Sigmoid colon (tissue), 7 donors: ENCODE data around the gene NRXN3. TPM values are rescaled to one million over a fixed set of nuclear protein-coding genes. Genes with fewer than 3 reads are reported as not detected.

Experiments
- DNase-seq: peaks from one replicate; pipeline ENCODE4 v3.0.0-alpha.2; 2019
- H3K27ac ChIP-seq, 4 donors: fragments of 200-600 bp; sonication (generic); one replicate each; pipeline ENCODE4 v1.5.1; 2016 to 2019; ENCODE audit warnings: mild to moderate bottlenecking in 1 of 4
- H3K27me3 ChIP-seq, 3 donors: fragments of 200-600 bp; sonication (generic); one replicate each; pipeline ENCODE4 v1.5.1; 2019; ENCODE audit warnings: mild to moderate bottlenecking in 1 of 3
- H3K36me3 ChIP-seq, 4 donors: fragments of 200-600 bp; sonication (generic); one replicate each; pipeline ENCODE4 v1.5.1; 2016 to 2019
- H3K4me1 ChIP-seq, 4 donors: fragments of 200-600 bp; sonication (generic); one replicate each; pipeline ENCODE4 v1.5.1; 2017 to 2019
- H3K4me3 ChIP-seq, 4 donors: fragments of 200-600 bp; sonication (generic); one replicate each; pipeline ENCODE4 v1.5.1; 2017 to 2019; ENCODE audit warnings: mild to moderate bottlenecking in 2 of 4, moderate library complexity in 1 of 4
- H3K9me3 ChIP-seq, 4 donors: fragments of 200-600 bp in 3 of 4; sonication (generic) in 3 of 4; one replicate each; pipeline versions ENCODE4 v1.5.1 to v1.6.1; 2013 to 2019
- EP300 ChIP-seq, 4 donors: sonication (generic); formaldehyde crosslinking; IDR thresholded peaks; one replicate each; pipeline ENCODE4 v1.6.1; 2017; ENCODE audit warnings: antibody characterized with exemption in 4 of 4
- POLR2A ChIP-seq, 2 donors: fragments of 450-650 bp; IDR thresholded peaks; one replicate each; pipeline ENCODE4 v1.6.1; 2016; ENCODE audit warnings: antibody characterized with exemption in 2 of 2, mild to moderate bottlenecking in 2 of 2, moderate library complexity in 2 of 2
- POLR2AphosphoS5 ChIP-seq, 4 donors: sonication (generic); formaldehyde crosslinking; IDR thresholded peaks; one replicate each; pipeline ENCODE4 v1.6.1; 2017; ENCODE audit warnings: antibody characterized with exemption in 4 of 4
- WGBS, 2 donors: extraction: QIAGEN DNeasy Blood & Tissue Kit; methylation state at CpG; one replicate each; pipeline ENCODE4 v1.1.7; 2013; 5-methylcytosine and 5-hydroxymethylcytosine counted together
- intact Hi-C: fragments of 100-400 bp; cut with DNase I; formaldehyde crosslinking; loops from one replicate; pipeline ENCODE4 v1.15.1; 2023
- polyA plus RNA-seq, 3 donors: library from polyadenylated mRNA; stranded (reverse); fragments of 200-250 nt; gene quantifications; one replicate each; pipeline ENCODE4 v1.2.3, GENCODE V29; 2013
- total RNA-seq, 4 donors: library from RNA; depleted of rRNA; stranded (reverse); fragments of >200 nt; gene quantifications; one replicate each; pipeline ENCODE4 v1.1.0, GENCODE V29; 2016
- TF ChIP-seq, protein P1 (sequence below), 4 experiments: fragments of 450-650 bp in 3 of 4; fragments of 200-600 bp in 1 of 4; IDR thresholded peaks; one replicate each; pipeline ENCODE4 v1.5.1; 2016 to 2019; ENCODE audit warnings: antibody characterized with exemption in 4 of 4, mild to moderate bottlenecking in 3 of 4, moderate library complexity in 2 of 4
- donor health status: healthy with polysubstance abuse.
- donor health status: Bipolar disorder and iron deficiency.
- donor health status: healthy.

Gene NRXN3
- total and polyA plus RNA-seq, 7 donors: 0.23 to 46.3 (median 23.2) TPM

DNA sequence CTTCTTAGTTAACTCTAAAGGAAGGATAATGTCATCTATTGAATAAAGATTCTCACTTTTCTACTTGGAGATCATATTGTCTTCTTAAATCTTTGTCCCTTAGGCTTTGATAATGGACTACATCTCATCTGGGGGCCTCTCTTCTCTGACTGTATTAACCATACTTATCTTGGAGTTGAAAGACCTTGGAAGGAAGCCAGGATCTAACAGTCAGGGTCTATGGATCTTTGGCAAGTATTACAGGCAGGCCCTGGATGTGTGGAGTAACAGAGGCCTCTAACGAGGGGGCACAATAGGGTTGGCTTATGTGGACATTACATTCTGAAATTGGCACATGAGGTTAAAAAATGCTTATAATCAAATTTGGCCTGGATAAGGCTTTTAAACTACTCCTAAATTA is 513.8 kb downstream of the NRXN3 start:
- Histone ChIP-seq H3K27ac (no peak overlapping the region), H3K4me1 (no peaks in the 10 kb centered on the region), H3K9me3 (no peaks in the 10 kb centered on the region), H3K4me3 (no peak overlapping the region), H3K27me3 (no peaks in the 10 kb centered on the region), H3K36me3 (no peaks in the 10 kb centered on the region)
- DNase-seq: no peak
- intact Hi-C loops: no loop called here
- 44 to 55% methylated on average over 1 of the region's 1 CpG for WGBS, 2 donors
- TF ChIP-seq EP300 (IDR thresholded peaks at IDR 0.05) (no peak), POLR2AphosphoS5 (IDR thresholded peaks at IDR 0.05) (no peak), POLR2A (IDR thresholded peaks at IDR 0.05) (no peak)
- TF ChIP-seq, protein P1, sequence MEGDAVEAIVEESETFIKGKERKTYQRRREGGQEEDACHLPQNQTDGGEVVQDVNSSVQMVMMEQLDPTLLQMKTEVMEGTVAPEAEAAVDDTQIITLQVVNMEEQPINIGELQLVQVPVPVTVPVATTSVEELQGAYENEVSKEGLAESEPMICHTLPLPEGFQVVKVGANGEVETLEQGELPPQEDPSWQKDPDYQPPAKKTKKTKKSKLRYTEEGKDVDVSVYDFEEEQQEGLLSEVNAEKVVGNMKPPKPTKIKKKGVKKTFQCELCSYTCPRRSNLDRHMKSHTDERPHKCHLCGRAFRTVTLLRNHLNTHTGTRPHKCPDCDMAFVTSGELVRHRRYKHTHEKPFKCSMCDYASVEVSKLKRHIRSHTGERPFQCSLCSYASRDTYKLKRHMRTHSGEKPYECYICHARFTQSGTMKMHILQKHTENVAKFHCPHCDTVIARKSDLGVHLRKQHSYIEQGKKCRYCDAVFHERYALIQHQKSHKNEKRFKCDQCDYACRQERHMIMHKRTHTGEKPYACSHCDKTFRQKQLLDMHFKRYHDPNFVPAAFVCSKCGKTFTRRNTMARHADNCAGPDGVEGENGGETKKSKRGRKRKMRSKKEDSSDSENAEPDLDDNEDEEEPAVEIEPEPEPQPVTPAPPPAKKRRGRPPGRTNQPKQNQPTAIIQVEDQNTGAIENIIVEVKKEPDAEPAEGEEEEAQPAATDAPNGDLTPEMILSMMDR (IDR thresholded peaks at IDR 0.05): no peak

DNA sequence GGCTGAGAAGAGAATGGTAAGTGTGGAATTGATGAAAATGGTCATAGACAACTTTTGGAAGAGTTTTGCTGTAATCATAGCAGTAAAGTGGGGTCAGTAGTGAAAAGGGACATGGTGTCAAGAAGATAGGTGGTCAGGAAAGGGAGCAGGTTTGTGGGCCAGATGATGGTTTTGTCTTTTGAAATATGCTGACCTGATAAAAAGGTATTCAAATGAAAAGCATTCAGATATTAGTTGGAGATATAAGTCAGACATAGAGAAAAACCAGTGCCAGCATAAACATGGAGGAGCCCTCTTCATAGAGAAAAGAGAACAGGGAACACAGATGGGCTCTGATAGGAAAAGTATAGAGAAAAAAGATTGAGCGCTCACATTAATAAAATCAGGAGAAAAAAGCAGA is 518.3 kb downstream of the NRXN3 start:
- H3K4me3 ChIP-seq: no peak overlapping the region
- WGBS, 2 donors: 92 to 96% methylated on average over 1 of the region's 1 CpG
- no peaks in the 10 kb centered on the region for H3K9me3 ChIP-seq
- intact Hi-C loops: no loop called here
- no peaks in the 10 kb centered on the region for H3K36me3 ChIP-seq
- H3K27me3 ChIP-seq: no peaks in the 10 kb centered on the region
- H3K4me1 ChIP-seq: no peaks in the 10 kb centered on the region
- no peak for DNase-seq
- TF ChIP-seq POLR2AphosphoS5 (IDR thresholded peaks at IDR 0.05) (no peak), POLR2A (IDR thresholded peaks at IDR 0.05) (no peak), EP300 (IDR thresholded peaks at IDR 0.05) (no peak)
- TF ChIP-seq, protein P1 (IDR thresholded peaks at IDR 0.05): no peak
- H3K27ac ChIP-seq: no peak overlapping the region

DNA sequence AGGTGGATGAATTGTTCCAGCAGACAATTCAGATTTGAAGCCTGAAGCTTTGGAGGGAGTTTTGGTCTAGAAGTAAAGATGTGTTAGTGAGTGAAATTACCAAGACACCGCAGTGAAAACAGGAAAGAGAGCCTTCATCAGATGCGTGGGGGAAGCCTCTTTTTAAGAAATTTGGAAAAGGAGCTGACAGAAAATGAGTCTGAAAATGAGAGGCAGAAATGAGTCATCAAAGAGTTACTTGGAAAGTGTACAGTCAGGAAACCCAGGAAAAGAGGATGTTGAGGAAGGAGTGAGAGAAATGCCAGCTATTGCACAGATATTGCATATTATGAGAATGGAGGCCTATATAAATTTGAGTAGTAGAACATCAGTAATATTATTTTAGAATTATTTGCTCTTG is 520.7 kb downstream of the NRXN3 start:
- no peak overlapping the region for H3K4me3 ChIP-seq
- TF ChIP-seq, protein P1 (IDR thresholded peaks at IDR 0.05): no peak
- TF ChIP-seq POLR2AphosphoS5 (IDR thresholded peaks at IDR 0.05): no peak
- TF ChIP-seq POLR2A (IDR thresholded peaks at IDR 0.05): no peak
- no peak for TF ChIP-seq EP300 (IDR thresholded peaks at IDR 0.05)
- no peaks in the 10 kb centered on the region for H3K4me1 ChIP-seq
- H3K36me3 ChIP-seq: no peaks in the 10 kb centered on the region
- DNase-seq: no peak
- intact Hi-C loops: loop anchor here (5.0 kb wide), 1 partner anchor 839 kb away; no protein-coding TSS in a partner anchor
- H3K27me3 ChIP-seq: no peaks in the 10 kb centered on the region
- H3K9me3 ChIP-seq: no peaks in the 10 kb centered on the region
- 75 to 85% methylated on average over 2 of the region's 2 CpGs for WGBS, 2 donors
- no peak overlapping the region for H3K27ac ChIP-seq

DNA sequence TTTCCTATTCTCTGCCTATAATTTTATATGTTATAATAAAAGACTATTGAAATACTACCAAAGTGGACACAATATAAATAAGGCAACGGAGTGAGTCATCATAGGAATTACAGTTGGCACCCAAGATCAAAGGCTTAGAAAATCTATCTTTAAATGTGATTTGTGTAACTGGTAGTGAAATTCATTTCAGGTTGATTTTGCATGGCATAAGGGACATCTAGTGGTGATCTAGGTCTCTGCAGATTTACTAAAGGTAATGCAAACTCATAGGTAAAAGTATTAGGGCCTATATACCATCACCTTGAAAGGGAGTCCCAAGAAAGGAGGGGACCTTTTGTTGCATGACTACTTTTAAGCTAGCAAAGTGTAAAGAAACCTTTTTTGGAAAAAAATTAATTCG is 527.2 kb downstream of the NRXN3 start:
- 14 to 22% methylated on average over 2 of the region's 2 CpGs for WGBS, 2 donors
- TF ChIP-seq, protein P1 (IDR thresholded peaks at IDR 0.05): peak in 1 of 4 experiments; percentile 23
- TF ChIP-seq POLR2A (IDR thresholded peaks at IDR 0.05): no peak
- H3K4me3 ChIP-seq: no peak overlapping the region
- no peaks in the 10 kb centered on the region for H3K36me3 ChIP-seq
- intact Hi-C loops: no loop called here
- H3K27me3 ChIP-seq: no peaks in the 10 kb centered on the region
- no peaks in the 10 kb centered on the region for H3K9me3 ChIP-seq
- H3K27ac ChIP-seq: no peak overlapping the region
- H3K4me1 ChIP-seq: no peaks in the 10 kb centered on the region
- DNase-seq: no peak

DNA sequence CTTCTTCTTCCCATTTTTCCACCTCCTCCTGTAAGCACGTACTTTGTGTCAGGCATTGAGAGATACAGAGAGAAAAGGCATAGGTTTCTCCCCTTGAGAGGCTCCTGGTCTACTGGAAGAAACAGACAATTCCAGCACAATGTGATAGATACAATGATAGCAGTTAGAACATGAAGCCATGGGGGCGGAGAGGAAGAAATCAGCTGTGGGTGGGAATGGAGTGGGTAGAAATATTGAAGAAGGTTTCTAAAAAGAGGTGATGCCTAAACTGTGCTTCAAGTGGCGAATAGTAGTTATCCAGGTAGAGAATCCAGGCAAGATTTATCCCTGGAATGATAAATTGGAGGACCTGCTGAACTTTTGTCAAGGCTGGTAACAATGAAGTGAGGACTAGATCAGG is 528.8 kb downstream of the NRXN3 start:
- intact Hi-C loops: no loop called here
- Histone ChIP-seq H3K9me3 (no peaks in the 10 kb centered on the region), H3K27me3 (no peaks in the 10 kb centered on the region), H3K27ac (no peak overlapping the region), H3K4me3 (no peak overlapping the region), H3K4me1 (no peaks in the 10 kb centered on the region), H3K36me3 (no peaks in the 10 kb centered on the region)
- DNase-seq: no peak
- 75 to 88% methylated on average over 3 of the region's 3 CpGs for WGBS, 2 donors
- TF ChIP-seq POLR2AphosphoS5 (IDR thresholded peaks at IDR 0.05): no peak
- TF ChIP-seq, protein P1 (IDR thresholded peaks at IDR 0.05): no peak
- no peak for TF ChIP-seq POLR2A (IDR thresholded peaks at IDR 0.05)
- TF ChIP-seq EP300 (IDR thresholded peaks at IDR 0.05): no peak
